ENCODE results near the gene CDH15. TPM values are rescaled to one million over a fixed set of nuclear protein-coding genes. Genes with fewer than 3 reads are reported as not detected.

Gene CDH15
- total and polyA plus RNA-seq, 8 donors, result 0.09 to 2.5 (median 1.4) TPM; not detected in 2

GRCh38 chr16:89129378-89129777 lies 42.2 kb upstream of the CDH15 start:
- intact Hi-C loops (cut with DNase I), result no loop called here
- H3K9me3 ChIP-seq, result no peaks in the 10 kb centered on the region
- TF ChIP-seq CTCF (IDR thresholded peaks at IDR 0.05), result no peak
- H3K36me3 ChIP-seq, result peaks cover 0 to 14% (median 0%) of the 10 kb centered on the region in 3 donors
- H3K27me3 ChIP-seq, result no peaks in the 10 kb centered on the region
- DNase-seq, result no peak
- 98 to 100% methylated on average over 1 of the region's 1 CpG for WGBS, 2 donors
- no peaks in the 10 kb centered on the region for H3K4me1 ChIP-seq
- no peak overlapping the region for H3K27ac ChIP-seq
- FAIRE-seq, result no peak
- H3K4me3 ChIP-seq, result no peak overlapping the region
- ATAC-seq, result no peak

GRCh38 chr16:89130448-89130847 lies 41.1 kb upstream of the CDH15 start:
- DNase-seq, result no peak
- Histone ChIP-seq H3K27ac (no peak overlapping the region), H3K4me3 (no peak overlapping the region), H3K36me3 (peaks cover 0 to 14% (median 0%) of the 10 kb centered on the region in 3 donors), H3K9me3 (no peaks in the 10 kb centered on the region), H3K27me3 (no peaks in the 10 kb centered on the region), H3K4me1 (no peaks in the 10 kb centered on the region)
- no peak for FAIRE-seq
- WGBS, 2 donors, result 96 to 99% methylated on average over 5 of the region's 5 CpGs
- no peak for TF ChIP-seq CTCF (IDR thresholded peaks at IDR 0.05)
- intact Hi-C loops (cut with DNase I), result no loop called here
- ATAC-seq, result no peak

GRCh38 chr16:89131783-89132182 lies 39.8 kb upstream of the CDH15 start:
- no peaks in the 10 kb centered on the region for H3K9me3 ChIP-seq
- H3K27ac ChIP-seq, result no peak overlapping the region
- H3K4me1 ChIP-seq, result no peaks in the 10 kb centered on the region
- intact Hi-C loops (cut with DNase I), result no loop called here
- DNase-seq (peak in 2 of 6 donors; percentile 40 to 41), ATAC-seq (no peak), FAIRE-seq (no peak)
- 88 to 92% methylated on average over 17 of the region's 17 CpGs for WGBS, 2 donors
- no peak overlapping the region for H3K4me3 ChIP-seq
- H3K27me3 ChIP-seq, result no peaks in the 10 kb centered on the region
- no peak for TF ChIP-seq CTCF (IDR thresholded peaks at IDR 0.05)
- H3K36me3 ChIP-seq, result peaks cover 0 to 14% (median 0%) of the 10 kb centered on the region in 3 donors

GRCh38 chr16:89132194-89133005 lies 39.1 kb upstream of the CDH15 start:
- ATAC-seq (no peak), FAIRE-seq (no peak), DNase-seq (peak in 2 of 6 donors; percentile 45 to 49)
- intact Hi-C loops (cut with DNase I), result no loop called here
- Histone ChIP-seq H3K9me3 (no peaks in the 10 kb centered on the region), H3K27me3 (no peaks in the 10 kb centered on the region), H3K36me3 (peaks cover 0 to 14% (median 0%) of the 10 kb centered on the region in 3 donors), H3K27ac (no peak overlapping the region), H3K4me3 (no peak overlapping the region), H3K4me1 (no peaks in the 10 kb centered on the region)
- TF ChIP-seq CTCF (IDR thresholded peaks at IDR 0.05), result no peak
- WGBS, 2 donors, result 95 to 98% methylated on average over 22 of the region's 22 CpGs
